NCI-H748 (cell line): ENCODE results near the gene DMXL1.

Experiments used
- DNase-seq: peaks from one replicate; lab custom pipeline; 2025; ENCODE audit not compliant: unreplicated experiment; lab: John Stamatoyannopoulos, UW

The DMXL1 gene, protein sequence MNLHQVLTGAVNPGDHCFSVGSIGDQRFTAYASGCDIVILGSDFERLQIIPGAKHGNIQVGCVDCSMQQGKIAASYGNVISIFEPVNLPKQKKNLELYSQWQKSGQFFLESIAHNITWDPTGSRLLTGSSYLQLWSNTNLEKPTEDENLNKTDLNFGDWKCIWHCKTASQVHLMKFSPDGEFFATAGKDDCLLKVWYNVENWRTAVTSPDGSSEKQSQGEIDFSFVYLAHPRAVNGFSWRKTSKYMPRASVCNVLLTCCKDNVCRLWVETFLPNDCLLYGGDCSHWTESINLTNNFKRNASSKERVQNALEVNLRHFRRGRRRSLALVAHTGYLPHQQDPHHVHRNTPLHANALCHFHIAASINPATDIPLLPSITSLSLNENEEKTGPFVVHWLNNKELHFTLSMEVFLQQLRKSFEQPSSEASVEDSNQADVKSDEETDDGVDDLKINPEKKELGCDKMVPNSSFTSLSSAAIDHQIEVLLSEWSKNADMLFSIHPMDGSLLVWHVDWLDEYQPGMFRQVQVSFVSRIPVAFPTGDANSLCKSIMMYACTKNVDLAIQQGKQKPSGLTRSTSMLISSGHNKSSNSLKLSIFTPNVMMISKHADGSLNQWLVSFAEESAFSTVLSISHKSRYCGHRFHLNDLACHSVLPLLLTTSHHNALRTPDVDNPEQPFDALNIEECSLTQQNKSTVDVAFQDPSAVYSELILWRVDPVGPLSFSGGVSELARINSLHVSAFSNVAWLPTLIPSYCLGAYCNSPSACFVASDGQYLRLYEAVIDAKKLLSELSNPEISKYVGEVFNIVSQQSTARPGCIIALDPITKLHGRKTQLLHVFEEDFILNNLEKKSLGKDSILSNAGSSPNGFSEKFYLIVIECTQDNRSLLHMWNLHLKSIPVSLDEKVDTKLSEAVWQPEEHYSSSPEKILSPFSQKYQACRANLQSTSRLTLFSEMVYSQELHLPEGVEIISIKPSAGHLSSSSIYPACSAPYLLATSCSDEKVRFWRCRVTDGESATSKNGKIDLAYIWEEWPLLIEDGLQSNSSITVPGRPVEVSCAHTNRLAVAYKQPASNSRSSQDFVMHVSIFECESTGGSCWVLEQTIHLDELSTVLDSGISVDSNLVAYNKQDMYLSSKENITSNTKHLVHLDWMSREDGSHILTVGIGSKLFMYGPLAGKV (N-terminal part only)

DNA sequence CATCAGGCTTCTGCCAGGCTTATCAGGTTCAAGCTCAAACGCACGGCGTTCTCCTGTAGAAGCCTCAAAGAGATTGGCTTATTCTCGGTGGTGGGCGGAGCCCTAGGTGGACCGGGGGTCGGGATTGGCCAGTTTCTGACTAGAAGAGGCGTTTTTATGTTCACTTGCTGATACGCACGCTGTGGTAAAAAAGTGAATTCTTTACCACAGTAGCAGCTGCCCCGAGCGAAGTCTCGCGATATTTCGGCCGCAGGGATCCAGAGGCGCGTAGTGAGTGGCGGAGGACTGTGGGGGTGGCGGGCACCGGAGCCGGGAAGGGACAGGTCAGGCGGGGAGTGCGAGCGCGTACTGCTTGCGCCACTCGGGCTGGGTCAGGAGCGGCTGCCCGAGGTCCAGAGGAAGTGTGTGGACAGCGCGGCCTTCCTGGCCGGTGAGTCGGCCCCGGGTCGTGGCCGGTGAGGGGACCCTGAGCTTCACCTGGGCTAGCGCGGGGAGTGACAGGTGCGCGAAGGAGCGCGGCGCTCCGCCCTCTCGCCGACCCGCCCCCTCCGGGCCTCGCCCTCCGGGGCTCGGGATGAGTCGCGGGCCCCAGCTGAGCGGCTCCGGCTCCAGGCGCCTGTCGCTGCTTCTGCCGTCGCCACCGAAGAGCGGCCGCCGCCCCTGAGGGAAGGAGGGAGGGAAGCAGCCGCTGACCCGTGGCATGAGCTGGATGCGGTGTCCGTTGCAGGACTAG lies at the start of gene DMXL1:
TSS of gene DMXL1 (plus strand) at position 260 of the 733 bp plus-strand sequence. CDS start 483 bp downstream, outside the sequence.
- DNase-seq, result peak; percentile 99

DNA sequence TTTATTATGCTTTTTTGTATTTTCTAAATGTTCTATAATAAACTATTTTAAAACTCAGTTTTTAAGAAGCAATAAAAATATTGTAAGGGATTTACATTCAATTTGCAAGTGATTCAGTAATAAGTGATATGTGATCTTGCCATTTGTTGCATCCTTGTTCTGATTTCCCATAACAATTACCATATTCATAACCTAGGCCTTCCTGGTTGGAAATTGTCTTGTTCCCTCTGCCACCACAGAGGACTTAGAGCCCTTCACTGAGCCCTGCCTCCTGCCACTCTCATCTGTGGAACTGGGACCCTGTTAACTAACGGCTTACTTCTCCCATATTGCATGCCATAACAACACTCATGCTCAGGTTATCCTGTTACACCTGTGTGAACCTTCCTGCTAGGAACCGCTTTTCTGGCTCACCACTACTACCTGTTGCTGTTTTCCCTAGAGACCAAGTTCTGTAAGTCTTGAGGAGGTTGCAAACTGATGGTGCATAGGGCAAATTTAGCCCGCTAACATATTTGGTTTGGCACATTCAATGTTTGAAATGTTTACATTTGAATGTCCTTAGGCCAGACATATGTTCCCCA lies 49.6 kb upstream of the DMXL1 start:
- DNase-seq, result no peak

DNA sequence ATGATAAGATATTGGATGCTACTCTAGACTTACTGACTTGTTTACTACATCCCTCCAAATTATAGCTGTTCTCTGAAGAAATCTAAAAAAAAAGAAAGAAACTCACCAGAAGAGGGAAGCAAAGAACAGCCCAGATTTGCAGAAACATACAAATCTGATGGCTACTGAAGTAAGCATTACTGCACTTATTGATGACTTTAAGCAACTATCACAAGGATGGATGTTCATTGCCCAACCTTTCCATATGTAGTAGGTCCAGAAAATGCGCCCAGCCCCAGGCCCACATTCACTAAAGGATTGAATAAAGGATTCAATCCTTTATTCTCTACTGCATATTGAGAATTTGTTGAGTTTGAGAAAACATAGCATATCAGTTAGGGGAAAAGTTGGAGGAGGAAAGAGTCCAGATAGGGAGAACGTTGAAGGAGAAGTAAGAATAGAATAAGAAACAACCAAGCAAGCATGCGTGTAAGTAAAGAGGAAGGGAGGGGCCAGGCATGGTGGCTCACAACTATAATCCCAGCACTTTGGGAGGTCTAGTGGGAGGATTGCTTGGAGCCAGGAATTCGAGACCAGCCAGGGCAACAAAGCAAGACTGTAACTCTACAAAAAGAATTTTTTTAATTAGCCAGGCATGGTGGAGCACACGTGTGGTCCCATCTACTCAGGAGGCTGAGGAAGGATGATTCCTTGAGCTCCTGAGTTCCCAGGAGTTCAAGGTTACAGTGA lies 48.7 kb upstream of the DMXL1 start:
- DNase-seq, result peak; percentile 23

DNA sequence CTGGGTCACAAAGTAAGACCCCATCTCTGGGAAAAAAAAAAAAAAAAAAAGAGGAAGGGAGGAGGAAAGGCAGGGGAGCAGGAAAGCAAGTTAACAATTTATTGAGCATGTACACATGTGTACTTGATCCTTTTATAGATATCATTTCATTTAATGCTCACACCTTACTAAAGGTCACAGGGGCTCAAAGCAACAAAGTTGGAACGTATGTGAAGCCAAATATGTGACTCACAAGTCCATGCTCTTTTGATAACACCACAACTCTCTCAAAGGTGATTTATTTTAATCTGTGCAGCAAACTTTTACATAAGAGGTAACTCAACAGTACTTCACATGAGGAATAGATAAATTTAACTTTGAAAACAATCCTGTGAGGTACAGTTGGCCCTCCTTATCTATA lies 48.1 kb upstream of the DMXL1 start:
- DNase-seq, result no peak

DNA sequence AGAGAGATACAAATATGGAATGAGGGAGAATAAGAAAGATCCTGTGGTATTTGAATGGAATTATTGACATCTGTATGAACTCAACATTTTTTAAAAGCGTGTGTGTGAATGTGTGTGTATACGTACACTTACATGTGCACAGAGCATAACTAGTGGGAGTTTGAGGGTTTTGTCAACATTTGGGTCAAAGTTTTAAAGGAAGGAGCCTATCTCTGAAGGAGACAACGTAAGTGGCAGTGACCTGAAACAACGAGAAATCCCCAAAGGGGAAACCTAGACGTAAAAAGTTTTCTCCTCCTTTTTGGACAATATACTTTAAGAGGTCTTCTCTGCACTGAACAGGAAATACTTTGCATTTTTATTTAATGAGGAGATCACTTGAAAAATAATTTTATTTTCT lies 42.3 kb upstream of the DMXL1 start:
- DNase-seq, result no peak

DNA sequence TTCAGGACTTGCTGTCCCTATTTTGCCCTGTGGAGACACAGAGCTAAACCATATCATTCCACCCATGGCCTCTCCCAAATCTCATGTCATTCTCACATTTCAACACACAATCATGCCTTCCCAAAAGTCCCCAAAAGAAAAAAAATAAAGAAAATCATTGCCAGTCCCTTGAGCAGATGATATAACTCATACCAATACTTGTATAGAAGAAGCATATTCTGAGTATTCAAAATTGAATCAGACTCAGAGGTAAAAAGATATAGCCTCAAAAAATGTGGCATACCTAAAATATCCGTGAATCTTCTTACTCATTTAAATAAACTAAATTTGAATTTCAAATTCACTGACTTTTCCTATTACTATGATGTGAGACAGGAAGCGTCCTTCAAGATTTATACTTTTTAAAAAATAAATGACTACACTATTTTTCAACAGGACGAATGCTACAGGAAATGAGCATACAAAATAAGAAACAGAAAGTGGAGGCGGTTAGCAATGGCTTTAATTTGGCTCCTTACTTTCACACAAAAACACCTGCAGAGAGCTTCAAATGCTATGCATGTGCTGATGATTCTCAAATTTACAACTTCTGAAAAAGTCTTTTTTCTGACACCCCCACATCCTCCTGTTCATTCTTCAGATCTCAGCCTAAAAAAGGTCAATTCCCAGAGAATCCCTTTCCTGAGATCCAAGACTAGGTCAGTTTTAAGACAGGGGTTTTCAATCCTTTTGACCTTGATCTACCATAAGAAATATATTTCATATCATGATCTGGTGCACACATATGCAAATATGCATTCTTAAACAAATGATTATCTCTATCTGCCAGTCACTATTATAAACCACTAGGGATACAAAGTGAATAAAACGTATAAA lies 39.6 kb upstream of the DMXL1 start:
- DNase-seq, result no peak

DNA sequence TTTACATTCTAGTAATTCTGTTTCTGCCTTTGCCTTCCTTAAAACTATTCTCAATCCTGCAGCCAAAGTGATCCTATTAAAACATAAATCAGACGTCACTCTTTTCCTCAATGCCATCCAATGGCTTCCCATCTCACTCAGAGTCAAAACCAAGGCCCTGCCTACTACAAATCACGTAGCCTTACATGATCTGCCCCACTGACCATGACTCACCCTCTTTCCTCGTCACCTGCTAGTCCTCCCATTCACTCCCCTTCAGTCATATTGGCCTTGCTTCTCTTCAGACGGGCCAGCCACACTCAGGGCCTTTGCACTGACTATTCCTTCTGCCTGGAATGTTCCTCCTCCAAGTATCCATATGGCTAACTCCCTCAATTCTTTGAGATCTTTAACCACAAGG lies 39.0 kb upstream of the DMXL1 start:
- no peak for DNase-seq

DNA sequence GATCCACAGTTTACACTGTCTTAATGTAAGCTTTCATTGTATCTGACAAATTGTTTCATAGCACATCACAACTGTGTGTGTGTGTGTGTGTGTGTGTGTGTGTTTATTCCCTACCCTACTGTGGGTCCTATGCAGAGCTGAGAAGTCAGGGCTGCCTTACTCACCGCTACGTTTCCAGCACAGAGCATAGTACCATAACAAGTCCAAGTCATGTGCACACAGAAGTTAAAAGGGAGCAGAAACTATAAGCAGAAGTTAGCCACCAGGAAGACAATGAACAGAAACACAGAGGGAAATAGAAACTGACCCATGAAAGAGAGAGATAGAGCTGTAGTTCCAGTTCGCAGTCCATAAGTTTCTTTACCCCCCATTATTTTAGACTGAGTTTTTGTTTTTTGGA lies 38.2 kb upstream of the DMXL1 start:
- no peak for DNase-seq

DNA sequence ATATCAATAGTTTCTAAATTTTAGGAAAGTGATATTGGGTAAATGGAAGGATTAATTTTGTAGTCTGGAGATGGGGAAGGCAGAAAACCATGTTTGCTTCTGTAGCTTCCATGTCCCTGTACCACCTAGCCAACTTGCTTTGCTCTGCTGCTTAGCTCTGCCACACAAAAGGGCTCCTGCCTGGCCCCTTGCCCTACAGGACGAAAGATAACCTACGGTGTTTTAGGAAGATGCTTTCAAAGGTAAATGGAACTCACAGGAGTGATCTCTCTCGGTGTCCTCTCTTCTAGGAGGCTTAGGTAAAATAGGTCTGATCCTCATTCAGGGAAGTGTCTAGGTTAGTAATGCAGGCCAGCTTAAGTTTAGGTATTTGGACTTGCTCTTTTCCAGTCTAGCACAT lies 37.8 kb upstream of the DMXL1 start:
- DNase-seq, result no peak

DNA sequence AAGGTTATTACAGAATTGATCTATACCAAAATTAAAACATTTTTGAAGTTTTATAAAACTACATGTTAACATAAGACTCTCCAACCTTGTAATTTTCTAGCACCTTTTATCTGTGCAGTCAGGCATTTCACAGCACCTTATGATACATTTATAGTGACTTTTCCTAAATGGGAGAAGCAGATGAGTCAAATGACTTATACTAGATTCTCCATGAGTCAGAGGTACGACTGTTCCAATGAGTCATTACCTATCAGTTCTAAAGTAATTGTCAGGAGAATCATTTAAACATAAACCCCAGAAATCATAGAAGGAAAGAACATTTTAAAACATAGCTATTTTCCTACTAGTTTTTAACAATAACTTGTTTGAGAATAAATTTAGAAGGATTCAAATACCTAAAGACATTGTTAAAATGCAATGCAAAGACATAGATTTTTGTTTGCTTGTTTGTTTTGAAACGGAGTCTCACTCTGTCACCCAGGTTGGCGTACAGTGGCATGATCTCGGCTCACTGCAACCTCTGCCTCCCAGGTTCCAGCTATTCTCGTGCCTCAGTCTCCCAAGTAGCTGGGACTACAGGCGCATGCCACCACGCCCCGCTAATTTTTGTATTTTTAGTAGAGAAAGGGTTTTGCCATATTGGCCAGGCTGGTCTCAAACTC lies 34.7 kb upstream of the DMXL1 start:
- no peak for DNase-seq

DNA sequence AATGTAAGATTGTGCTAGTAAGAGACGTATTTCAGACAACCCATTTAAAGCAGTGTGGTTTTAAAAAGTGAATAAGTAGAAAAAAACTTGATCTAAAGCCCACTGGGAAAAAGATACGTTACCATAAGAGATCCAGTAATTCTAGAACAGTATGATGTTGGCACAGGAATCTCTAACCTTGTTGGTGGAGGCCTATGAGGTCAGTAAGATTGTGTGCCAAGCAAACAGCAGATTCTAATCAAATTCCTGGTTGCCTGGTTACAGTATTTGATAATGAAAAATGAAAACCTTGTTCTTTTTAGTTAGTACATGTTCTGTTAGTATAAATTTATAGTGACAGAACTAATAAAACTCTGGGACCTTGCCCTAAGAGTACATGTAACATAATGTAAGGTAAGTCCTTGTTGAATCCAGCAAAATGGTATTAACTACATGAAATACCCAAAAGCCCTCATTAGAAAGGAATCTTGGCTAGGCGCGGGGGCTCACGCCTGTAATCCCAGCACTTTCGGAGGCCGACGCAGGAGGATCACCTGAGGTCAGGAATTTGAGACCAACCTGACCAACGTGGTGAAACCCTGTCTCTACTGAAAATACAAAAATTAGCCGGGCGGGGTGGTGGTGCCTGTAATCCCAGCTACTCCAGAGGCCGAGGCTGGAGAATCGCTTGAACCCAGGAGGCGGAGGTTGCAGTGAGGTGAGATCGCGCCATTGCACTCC lies 33.2 kb upstream of the DMXL1 start:
- no peak for DNase-seq

DNA sequence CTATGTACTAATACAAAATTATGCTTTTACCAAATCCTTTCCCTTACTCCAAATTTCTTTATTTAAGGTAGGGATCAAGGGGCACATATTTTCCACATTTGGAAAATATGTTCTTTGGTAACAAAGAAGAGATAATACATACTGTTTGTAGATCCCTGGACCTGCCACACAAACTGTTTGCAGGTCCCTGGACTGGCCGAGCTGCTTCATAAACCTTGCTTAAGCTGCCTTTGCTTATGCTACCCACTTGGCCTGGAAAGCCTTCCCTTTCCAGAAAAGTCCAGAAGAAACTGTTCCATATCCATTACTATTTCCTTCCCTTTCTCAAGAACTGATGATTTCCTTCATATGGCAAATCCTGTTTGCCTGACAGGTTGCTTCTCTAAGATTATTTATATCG lies 22.6 kb upstream of the DMXL1 start:
- DNase-seq, result no peak

DNA sequence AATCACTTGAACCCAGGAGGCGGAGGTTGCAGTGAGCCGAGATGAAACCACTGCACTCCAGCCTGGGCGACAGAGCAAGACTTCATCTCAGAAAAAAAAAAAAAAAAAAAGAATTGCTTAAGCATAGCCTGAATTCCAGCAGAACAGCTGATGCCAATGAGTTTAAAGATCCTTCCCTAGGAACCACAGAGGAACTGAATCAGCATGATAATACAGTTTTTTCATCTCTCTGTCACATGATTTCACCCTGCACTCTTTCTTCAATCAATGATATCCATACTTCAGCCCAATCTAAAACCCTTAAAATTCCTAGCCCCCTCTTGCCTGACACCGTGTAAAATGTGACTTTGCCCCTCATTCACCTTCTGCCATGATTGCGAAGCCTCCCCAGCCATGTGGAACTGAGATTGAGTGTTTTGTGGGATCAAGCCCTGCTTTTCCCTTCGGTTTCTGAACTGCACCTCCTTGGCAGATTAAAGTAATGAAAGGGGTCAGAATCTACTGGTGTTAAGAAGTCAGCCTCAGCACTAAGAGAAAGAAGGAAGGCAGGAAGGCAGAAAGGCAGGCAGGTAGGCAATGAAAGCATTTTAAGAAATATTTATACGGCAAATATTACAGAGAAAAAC lies 20.9 kb upstream of the DMXL1 start:
- no peak for DNase-seq

DNA sequence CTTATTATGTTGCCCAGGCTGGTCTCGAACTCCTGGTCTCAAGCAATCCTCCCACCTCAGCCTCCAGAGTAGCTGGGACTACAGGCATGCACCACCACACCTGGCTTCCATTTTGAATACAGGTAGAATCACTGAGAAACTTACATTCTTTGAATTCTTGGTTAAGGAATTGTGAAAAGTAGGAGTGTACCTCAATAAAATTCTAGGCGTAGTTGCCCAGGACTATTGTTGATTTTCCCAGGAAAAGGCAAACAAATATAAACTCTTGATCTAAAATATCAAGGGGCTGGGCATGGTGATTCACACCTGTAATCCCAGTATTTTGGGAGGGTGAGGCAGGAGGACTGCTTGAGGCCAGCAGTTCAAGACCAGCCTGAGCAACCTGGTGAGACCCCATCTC lies 16.8 kb upstream of the DMXL1 start:
- no peak for DNase-seq

DNA sequence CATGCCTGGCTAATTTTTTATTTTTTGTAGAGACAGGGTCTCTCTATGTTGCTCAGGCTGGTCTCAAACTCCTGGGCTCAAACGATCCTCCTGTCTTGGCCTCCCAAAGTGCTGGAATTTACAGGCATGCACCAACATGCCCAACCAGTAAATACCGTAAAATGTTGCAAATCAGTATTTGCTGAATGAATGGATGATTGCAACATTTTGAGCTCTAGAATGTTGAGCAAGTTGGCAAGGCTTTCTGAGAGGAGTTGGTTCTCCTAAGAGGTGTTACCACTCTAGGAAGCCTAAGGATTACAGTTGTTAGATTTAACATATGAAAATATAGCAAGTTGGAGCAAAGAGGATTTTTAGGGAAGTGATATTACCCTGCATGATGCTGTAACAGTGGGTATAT lies 15.6 kb upstream of the DMXL1 start:
- no peak for DNase-seq

DNA sequence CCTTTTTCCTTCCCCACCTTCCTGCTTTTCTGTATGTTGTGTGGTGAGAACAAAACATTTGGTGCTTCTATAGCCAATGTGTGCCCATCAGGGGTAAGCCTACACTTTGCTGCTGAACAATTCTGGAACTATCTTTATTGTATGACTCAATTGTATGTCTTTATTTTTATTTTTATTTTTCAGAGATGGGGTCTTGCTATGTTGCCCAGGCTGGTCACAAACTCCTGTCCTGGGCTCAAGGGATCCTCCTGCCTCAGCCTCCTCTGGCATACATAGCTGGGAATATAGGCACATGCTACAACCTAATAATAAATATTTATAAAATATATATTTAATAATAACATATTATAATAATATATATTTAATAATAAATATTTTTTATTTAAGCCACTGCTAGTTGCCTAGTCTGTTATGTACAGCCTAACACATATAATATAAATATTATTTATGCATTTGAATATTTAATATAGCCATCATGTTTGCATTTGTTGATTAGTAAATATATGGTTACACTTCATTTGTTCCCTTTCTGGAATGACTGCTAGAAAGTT lies 11.8 kb upstream of the DMXL1 start:
- DNase-seq, result no peak

DNA sequence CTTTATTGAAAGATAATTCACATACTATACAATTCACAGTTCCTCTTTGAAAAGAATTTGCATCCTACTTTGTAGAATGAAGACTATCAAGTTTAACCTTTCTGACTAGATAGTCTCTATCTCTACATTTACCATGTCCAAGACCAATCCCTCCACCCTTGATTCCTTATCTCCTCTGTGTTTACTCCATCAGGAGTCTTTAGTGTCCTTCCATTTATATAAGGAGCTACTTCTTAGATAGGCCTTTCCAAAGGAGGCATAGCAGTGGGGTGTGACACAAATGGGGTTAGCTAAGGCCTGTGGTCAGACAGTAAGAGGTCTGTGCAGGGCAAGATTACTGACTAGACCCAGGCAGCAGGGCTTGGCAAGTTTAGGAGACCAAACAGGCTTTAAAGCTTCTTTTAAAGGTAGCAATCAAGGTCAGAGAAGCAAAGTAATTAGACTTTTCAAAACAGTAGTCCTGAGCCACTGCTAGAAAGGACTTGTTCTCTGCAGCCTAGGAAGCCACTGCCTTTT lies 11.1 kb upstream of the DMXL1 start:
- DNase-seq, result no peak
